GM12878 (cell line): ENCODE results near the gene C20orf144.

ENCODE experiments used
- CBFB ChIP-seq: IDR thresholded peaks from 2 replicates; pipeline ENCODE4 v1.6.1; 2016; ENCODE audit warnings: antibody characterized with exemption, low read depth
- CHD2 ChIP-seq: IDR thresholded peaks from 2 replicates; pipeline ENCODE4 v1.6.1; 2011; ENCODE audit warnings: low read depth, low read length, improper control_type of control experiment, borderline replicate concordance
- CREM ChIP-seq: IDR thresholded peaks from 2 replicates; pipeline ENCODE4 v1.6.1; 2014; ENCODE audit warnings: antibody characterized with exemption, low read depth
- EZH2 ChIP-seq: IDR thresholded peaks from 2 replicates; pipeline ENCODE4 v1.6.1; 2012; ENCODE audit warnings: low read depth, mild to moderate bottlenecking, control low read depth, inconsistent platforms, low read length, borderline replicate concordance; ENCODE audit not compliant: control insufficient read depth
- FOXM1 ChIP-seq: IDR thresholded peaks from 2 replicates; pipeline ENCODE4 v1.6.1; 2012; ENCODE audit warnings: low read depth, mild to moderate bottlenecking, inconsistent platforms, low read length, moderate library complexity
- KDM1A ChIP-seq: fragments of 200-600 bp; sonication (generic); IDR thresholded peaks from 2 replicates; pipeline ENCODE4 v1.6.1; 2016; ENCODE audit warnings: borderline replicate concordance
- PML ChIP-seq: IDR thresholded peaks from 2 replicates; pipeline ENCODE4 v1.6.1; 2012; ENCODE audit warnings: low read length, inconsistent platforms
- POLR2AphosphoS5 ChIP-seq: IDR thresholded peaks from 2 replicates; pipeline ENCODE4 v1.6.1; 2011; ENCODE audit warnings: mild to moderate bottlenecking, low read length, inconsistent platforms
- RUNX3 ChIP-seq: IDR thresholded peaks from 2 replicates; pipeline ENCODE4 v1.6.1; 2012; ENCODE audit warnings: low read length, inconsistent platforms
- SMC3 ChIP-seq: IDR thresholded peaks from 2 replicates; pipeline ENCODE4 v1.6.1; 2011; ENCODE audit warnings: low read length, improper control_type of control experiment, borderline replicate concordance
- TF ChIP-seq, protein P1 (sequence below), 3 experiments: IDR thresholded peaks in 2 of 3; conservative IDR thresholded peaks in 1 of 3; 2 replicates each; pipeline ENCODE4 v1.5.1; 2011; ENCODE audit warnings: low read depth in 3 of 3, low read length in 3 of 3, mild to moderate bottlenecking in 3 of 3, control low read depth in 2 of 3, moderate library complexity in 2 of 3, inconsistent platforms in 1 of 3, mixed read lengths in 1 of 3; ENCODE audit not compliant: control insufficient read depth in 2 of 3, insufficient read depth in 1 of 3; ENCODE audit errors: extremely low read depth in 1 of 3
- TF ChIP-seq, protein P2 (sequence below): IDR thresholded peaks from 2 replicates; pipeline ENCODE4 v1.6.1; 2012; ENCODE audit warnings: low read depth, low read length, improper control_type of control experiment

DNA sequence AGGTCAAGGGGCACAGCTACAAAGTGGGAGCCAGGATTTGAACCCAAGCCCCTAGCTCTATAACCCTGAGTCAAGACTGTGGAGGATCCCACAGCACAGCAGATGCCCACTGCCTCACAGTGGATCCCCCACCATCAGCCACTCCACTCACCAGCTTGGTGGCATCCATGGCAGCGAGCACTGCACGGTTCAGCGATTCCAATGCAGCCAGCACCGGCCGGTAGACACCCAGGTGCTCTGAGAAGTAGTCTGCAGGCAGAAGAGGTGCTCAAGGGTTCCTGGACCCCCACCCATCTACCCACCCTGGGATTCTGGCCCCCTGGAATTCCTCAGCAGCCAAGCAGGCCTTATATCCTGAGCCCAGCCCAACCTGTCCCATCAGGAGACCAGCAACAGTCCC lies 7.1 kb downstream of the C20orf144 start:
- no peak for TF ChIP-seq EZH2
- TF ChIP-seq KDM1A: no peak
- no peak for TF ChIP-seq CBFB
- TF ChIP-seq SMC3: no peak
- no peak for TF ChIP-seq FOXM1
- no peak for TF ChIP-seq RUNX3
- no peak for TF ChIP-seq CHD2
- TF ChIP-seq CREM: no peak
- no peak for TF ChIP-seq PML
- TF ChIP-seq POLR2AphosphoS5: no peak
- TF ChIP-seq, protein P1, sequence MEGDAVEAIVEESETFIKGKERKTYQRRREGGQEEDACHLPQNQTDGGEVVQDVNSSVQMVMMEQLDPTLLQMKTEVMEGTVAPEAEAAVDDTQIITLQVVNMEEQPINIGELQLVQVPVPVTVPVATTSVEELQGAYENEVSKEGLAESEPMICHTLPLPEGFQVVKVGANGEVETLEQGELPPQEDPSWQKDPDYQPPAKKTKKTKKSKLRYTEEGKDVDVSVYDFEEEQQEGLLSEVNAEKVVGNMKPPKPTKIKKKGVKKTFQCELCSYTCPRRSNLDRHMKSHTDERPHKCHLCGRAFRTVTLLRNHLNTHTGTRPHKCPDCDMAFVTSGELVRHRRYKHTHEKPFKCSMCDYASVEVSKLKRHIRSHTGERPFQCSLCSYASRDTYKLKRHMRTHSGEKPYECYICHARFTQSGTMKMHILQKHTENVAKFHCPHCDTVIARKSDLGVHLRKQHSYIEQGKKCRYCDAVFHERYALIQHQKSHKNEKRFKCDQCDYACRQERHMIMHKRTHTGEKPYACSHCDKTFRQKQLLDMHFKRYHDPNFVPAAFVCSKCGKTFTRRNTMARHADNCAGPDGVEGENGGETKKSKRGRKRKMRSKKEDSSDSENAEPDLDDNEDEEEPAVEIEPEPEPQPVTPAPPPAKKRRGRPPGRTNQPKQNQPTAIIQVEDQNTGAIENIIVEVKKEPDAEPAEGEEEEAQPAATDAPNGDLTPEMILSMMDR (IDR thresholded peaks at IDR 0.05 in 2 of 3, conservative IDR thresholded peaks at IDR 0.05 in 1 of 3; ENCODE audit: control insufficient read depth in 2 of 3, extremely low read depth in 1 of 3, insufficient read depth in 1 of 3, low read depth in 3 of 3, low read length in 3 of 3): no peak
- TF ChIP-seq, protein P2, sequence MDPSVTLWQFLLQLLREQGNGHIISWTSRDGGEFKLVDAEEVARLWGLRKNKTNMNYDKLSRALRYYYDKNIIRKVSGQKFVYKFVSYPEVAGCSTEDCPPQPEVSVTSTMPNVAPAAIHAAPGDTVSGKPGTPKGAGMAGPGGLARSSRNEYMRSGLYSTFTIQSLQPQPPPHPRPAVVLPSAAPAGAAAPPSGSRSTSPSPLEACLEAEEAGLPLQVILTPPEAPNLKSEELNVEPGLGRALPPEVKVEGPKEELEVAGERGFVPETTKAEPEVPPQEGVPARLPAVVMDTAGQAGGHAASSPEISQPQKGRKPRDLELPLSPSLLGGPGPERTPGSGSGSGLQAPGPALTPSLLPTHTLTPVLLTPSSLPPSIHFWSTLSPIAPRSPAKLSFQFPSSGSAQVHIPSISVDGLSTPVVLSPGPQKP: no peak
